ENCODE measurements around the gene TMPRSS12. TPM values are rescaled to one million over a fixed set of nuclear protein-coding genes. Genes with fewer than 3 reads are reported as not detected.
"Not testable (repeated sequence)": the region's sequence is repeated elsewhere in the genome, so short reads cannot be mapped to it uniquely, and the experiment has no call there.

TMPRSS12 gene
- total RNA-seq, 1 donor from 2014 or later, result not detected

DNA sequence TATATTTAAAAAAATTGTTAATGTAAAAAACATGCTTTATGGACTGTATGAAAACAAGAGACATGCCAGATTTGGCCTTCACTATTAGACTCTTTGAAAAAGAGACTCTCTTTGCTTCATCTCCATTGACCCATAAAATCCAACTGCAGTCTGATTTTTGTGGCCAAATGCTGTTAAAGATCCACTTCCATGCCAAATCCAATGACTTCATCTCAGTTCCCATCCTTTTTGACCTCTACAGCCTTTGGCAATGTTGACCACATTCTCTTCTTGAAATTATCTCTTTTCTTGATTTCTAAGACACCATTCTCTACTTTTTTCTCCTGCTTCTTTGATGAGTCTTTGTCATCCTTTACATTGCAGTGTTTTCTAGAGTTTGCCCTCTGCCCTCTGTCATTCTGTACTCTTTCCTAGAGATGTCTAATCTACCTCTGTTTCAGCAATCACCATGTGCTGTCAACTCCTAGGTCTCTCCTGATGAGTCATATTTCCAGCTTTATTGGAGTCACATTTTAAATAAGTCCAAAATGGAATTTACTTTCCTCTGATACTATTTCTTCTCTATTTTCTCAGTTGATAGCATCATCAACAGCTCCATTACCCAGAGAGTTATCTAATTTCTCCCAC, 2.4 kb downstream of the TMPRSS12 start:
- TF ChIP-seq, protein P1, sequence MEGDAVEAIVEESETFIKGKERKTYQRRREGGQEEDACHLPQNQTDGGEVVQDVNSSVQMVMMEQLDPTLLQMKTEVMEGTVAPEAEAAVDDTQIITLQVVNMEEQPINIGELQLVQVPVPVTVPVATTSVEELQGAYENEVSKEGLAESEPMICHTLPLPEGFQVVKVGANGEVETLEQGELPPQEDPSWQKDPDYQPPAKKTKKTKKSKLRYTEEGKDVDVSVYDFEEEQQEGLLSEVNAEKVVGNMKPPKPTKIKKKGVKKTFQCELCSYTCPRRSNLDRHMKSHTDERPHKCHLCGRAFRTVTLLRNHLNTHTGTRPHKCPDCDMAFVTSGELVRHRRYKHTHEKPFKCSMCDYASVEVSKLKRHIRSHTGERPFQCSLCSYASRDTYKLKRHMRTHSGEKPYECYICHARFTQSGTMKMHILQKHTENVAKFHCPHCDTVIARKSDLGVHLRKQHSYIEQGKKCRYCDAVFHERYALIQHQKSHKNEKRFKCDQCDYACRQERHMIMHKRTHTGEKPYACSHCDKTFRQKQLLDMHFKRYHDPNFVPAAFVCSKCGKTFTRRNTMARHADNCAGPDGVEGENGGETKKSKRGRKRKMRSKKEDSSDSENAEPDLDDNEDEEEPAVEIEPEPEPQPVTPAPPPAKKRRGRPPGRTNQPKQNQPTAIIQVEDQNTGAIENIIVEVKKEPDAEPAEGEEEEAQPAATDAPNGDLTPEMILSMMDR (IDR thresholded peaks at IDR 0.05; ENCODE audit: borderline replicate concordance), result no peak
- peaks cover 11% of the 10 kb centered on the region for H3K9me3 ChIP-seq (replicated peaks)
- intact Hi-C loops (cut with micrococcal nuclease), result no loop called here
- H3K4me1 ChIP-seq, result no peaks in the 10 kb centered on the region
- no peak for DNase-seq
- H3K36me3 ChIP-seq, result no peaks in the 10 kb centered on the region
- H3K4me3 ChIP-seq, result no peak overlapping the region
- no peak overlapping the region for H3K27ac ChIP-seq (replicated peaks)
- H3K27me3 ChIP-seq (ENCODE audit: low read depth), result peaks cover 13% of the 10 kb centered on the region

DNA sequence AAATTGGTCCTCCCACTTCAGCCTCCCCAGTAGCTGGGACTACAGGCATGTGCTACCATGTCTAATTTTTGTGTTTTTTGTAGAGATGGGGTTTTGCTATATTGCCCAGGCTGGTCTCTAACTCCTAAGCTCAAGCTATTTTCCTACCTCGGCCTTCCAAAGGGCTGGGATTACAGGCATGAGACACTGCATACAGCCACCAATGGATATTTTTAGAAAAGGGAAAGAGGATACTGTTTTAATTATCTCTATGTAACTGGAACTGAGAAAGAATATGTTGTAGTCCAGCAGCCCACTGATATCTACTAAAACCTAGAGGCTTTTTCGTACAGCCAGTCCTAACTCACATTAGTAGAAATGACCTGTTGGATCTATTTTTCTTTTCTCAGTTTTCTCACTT, 6.2 kb downstream of the TMPRSS12 start:
- Histone ChIP-seq H3K4me3 (no peak overlapping the region), H3K27me3 (ENCODE audit: low read depth) (no peaks in the 10 kb centered on the region), H3K4me1 (no peaks in the 10 kb centered on the region), H3K36me3 (no peaks in the 10 kb centered on the region), H3K27ac (replicated peaks) (no peak overlapping the region), H3K9me3 (replicated peaks) (peaks cover 7% of the 10 kb centered on the region)
- no peak for DNase-seq
- intact Hi-C loops (cut with micrococcal nuclease), result no loop called here
- TF ChIP-seq, protein P1 (IDR thresholded peaks at IDR 0.05; ENCODE audit: borderline replicate concordance), result no peak

DNA sequence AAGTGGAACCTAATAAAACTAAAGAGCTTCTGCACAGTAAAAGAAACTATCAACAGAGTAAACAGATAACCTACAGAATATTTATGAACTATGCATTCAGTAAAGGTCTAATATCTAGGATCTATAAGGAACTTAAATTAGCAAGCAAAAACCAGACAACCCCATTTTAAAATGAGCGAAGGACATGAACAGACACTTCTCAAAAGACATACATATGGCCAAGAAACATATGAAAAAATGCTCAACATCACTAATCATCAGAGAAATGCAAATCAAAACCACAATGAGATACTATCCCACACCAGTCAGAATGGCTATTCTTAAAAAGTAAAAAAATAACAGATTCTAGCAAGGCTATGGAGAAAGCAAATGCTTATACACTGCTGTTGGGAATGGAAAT, 12.5 kb downstream of the TMPRSS12 start:
- H3K27me3 ChIP-seq (ENCODE audit: low read depth); H3K27ac ChIP-seq (replicated peaks); DNase-seq; H3K4me1 ChIP-seq; H3K36me3 ChIP-seq; intact Hi-C loops (cut with micrococcal nuclease); H3K4me3 ChIP-seq: not testable (repeated sequence)
- peaks cover 17% of the 10 kb centered on the region for H3K9me3 ChIP-seq (replicated peaks)

DNA sequence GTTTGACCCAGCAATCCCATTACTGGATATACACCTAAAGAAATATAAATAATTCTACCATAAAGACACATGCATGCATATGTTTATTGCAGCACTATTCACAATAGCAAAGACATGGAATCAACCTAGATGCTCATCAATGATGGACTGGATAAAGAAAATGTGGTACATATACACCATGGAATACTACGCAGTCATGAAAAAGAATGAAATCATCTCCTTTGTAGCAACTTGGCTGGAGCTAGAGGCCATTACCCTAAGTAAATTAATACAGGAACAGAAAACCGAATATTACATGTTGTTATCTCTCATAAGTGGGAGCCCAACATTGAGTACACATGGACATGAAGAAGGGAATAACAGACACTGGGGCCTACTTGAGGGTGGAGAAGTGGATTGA, 13.0 kb downstream of the TMPRSS12 start:
- intact Hi-C loops (cut with micrococcal nuclease), result not testable (repeated sequence)

DNA sequence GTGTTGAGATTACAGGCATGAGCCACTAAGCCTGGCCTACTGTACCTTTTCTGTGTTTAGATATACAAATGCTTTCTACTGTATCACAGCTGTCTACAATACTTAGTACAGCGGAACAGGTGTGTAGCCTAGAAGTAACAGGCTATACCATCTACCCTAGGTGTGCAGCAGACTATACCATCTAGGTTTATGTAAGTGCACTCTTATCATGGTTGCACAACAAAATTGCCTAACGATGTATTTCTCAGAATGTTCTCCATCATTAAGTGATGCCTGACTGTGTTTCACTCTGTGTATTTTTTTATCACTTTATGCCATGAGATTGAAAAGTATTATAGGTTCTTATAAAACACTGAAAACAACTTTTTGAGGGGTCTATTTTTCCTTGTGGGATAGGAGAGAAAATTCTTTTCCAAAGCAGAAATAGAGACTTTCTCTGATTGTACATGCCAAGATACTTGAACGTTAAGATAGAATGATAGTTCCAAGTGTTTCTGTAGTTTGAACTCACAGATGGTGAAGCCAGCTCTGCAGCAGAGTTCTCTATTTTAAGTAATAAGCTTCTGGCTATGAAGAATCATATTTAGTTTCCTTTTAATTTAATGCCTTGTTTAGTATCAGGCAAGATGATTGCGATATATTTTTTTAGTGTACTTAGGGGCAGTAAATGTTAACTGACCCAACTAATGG, 17.0 kb downstream of the TMPRSS12 start:
- Histone ChIP-seq H3K4me3 (no peak overlapping the region), H3K36me3 (no peaks in the 10 kb centered on the region), H3K4me1 (no peaks in the 10 kb centered on the region), H3K27ac (replicated peaks) (no peak overlapping the region), H3K27me3 (ENCODE audit: low read depth) (no peaks in the 10 kb centered on the region), H3K9me3 (replicated peaks) (peaks cover 10% of the 10 kb centered on the region)
- TF ChIP-seq, protein P1 (IDR thresholded peaks at IDR 0.05; ENCODE audit: borderline replicate concordance), result no peak
- DNase-seq, result no peak
- intact Hi-C loops (cut with micrococcal nuclease), result no loop called here

More for the DNA sequence above, 13.0 kb downstream of the TMPRSS12 start:
- H3K9me3 ChIP-seq (replicated peaks), result peaks cover 17% of the 10 kb centered on the region
- not testable (repeated sequence) for H3K27ac ChIP-seq (replicated peaks); H3K4me3 ChIP-seq; H3K27me3 ChIP-seq (ENCODE audit: low read depth); DNase-seq; H3K4me1 ChIP-seq; H3K36me3 ChIP-seq

DNA sequence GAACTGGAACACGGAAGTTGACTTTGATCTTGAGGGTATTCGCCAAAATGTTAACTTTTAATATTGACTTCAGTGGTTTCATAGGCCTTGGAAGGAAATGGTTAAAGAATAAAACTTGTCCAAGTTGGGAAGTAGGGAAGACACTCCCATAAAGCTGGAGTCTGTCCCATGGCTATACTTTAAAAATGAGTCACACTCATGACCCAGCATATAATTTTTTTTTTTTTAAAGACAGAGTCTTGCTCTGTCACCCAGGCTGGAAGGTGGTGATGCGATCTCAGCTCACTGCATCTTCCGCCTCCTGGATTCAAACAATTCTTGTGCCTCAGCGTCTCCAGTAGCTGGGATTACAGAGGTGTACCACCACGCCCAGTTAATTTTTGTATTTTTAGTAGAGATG, 19.6 kb downstream of the TMPRSS12 start:
- Histone ChIP-seq H3K4me1 (no peaks in the 10 kb centered on the region), H3K9me3 (replicated peaks) (peaks cover 15% of the 10 kb centered on the region), H3K27ac (replicated peaks) (no peak overlapping the region), H3K36me3 (no peaks in the 10 kb centered on the region), H3K27me3 (ENCODE audit: low read depth) (no peaks in the 10 kb centered on the region), H3K4me3 (no peak overlapping the region)
- TF ChIP-seq, protein P1 (IDR thresholded peaks at IDR 0.05; ENCODE audit: borderline replicate concordance), result no peak
- intact Hi-C loops (cut with micrococcal nuclease), result no loop called here
- DNase-seq, result no peak

Data from left ventricle myocardium inferior (tissue), 1 donor.